Measurements from ENCODE around the gene GPBAR1. TPM values are rescaled to one million over a fixed set of nuclear protein-coding genes. Genes with fewer than 3 reads are reported as not detected.

Gene GPBAR1, protein sequence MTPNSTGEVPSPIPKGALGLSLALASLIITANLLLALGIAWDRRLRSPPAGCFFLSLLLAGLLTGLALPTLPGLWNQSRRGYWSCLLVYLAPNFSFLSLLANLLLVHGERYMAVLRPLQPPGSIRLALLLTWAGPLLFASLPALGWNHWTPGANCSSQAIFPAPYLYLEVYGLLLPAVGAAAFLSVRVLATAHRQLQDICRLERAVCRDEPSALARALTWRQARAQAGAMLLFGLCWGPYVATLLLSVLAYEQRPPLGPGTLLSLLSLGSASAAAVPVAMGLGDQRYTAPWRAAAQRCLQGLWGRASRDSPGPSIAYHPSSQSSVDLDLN
- under 1 TPM; 0.97 TPM for total RNA-seq

DNA sequence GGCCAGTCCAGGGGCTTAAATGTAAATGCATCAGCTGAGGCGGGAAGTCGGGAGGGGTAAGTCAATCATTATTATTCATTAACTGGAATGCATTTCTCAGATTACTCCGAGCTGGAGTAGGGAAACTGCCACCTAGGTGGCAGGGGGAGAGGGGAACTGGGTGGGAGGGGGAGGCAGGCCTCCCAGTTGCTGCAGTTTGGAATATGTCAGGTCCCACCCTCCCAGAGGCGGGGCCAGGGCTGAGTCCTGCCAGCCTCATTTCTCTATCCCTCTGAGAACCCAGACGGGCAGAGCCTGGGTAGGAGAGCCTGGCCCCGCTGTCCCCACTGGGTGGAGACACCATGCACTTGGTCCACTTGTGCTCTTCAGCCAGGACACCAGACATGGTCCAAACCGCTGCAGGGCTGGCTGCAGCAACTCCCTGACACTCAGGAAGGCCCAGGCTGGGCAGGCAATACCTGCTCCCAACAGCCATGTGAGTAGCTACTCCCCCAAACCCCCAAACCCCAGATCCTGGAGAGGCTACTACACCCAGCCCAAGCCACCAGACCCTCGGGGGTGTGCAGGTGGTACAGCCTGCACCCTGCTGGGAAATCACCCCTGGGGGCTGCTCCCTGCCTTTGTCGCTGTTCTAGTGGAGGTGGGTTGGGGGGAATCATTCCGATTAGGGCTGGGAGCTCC lies at the start of gene GPBAR1:
Gene GPBAR1 (plus strand): TSS at position 274 of the 681 bp plus-strand sequence. CDS start 1,710 bp downstream, outside the sequence.
- H3K27ac Mint-ChIP-seq, result peak within 1 kb of the TSS; percentile 63
- ChIA-PET CTCF (interaction anchor here (1.7 kb wide), 1 partner anchor 9 kb away, joined by 5 read pairs; the partner anchor contains the start of genes AAMP and PNKD), POLR2A (interaction anchor here (0.7 kb wide), 1 partner anchor 40 kb away, joined by 4 read pairs; no protein-coding TSS in a partner anchor)
- DNase-seq (no peak), ATAC-seq (no peak)
- H3K36me3 Mint-ChIP-seq (ENCODE audit: low read depth), result peaks cover 23% of the 10 kb centered on the region
- H3K4me1 Mint-ChIP-seq (ENCODE audit: low read depth), result peaks cover 32% of the 10 kb centered on the region
- no peak within 1 kb of the TSS for H3K4me3 Mint-ChIP-seq
- no peaks in the 10 kb centered on the region for H3K9me3 Mint-ChIP-seq (ENCODE audit: insufficient read depth)
- H3K27me3 Mint-ChIP-seq (ENCODE audit: low read depth), result no peaks in the 10 kb centered on the region

DNA sequence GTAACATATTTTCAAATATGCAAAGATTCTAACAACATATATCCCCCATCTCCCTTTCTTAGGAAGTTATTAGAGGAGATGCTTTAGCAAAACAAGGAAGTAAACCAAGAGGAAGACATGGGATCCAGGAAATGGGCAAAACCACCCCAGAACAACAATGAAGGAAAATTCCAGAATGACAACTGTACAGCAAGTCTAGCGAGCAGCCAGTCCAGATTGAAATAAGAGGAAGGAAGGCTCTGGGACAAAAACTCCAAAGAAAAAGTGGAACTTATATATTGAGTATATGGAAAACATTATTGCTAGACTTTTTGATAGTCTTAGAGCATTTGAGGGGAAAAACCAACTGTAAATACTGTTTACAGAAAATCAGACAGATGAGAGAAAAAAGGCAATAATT lies 46.7 kb upstream of the GPBAR1 start:
- Mint-ChIP-seq H3K4me3 (no peak overlapping the region), H3K27ac (no peak overlapping the region), H3K27me3 (ENCODE audit: low read depth) (peaks cover 9% of the 10 kb centered on the region), H3K4me1 (ENCODE audit: low read depth) (peaks cover 13% of the 10 kb centered on the region), H3K9me3 (ENCODE audit: insufficient read depth) (peaks cover 6% of the 10 kb centered on the region), H3K36me3 (ENCODE audit: low read depth) (peaks cover 23% of the 10 kb centered on the region)
- POLR2A ChIA-PET, result no interaction called here
- no peak for DNase-seq
- CTCF ChIA-PET, result interaction anchor here (9.0 kb wide), 1 partner anchor 16 kb away, joined by 97 read pairs; no protein-coding TSS in a partner anchor
- no peak for ATAC-seq

- Mint-ChIP-seq H3K27me3 (ENCODE audit: low read depth) (no peaks in the 10 kb centered on the region), H3K27ac (peak overlapping the region; percentile 93), H3K4me3 (peak overlapping the region; percentile 94), H3K4me1 (ENCODE audit: low read depth) (peaks cover 31% of the 10 kb centered on the region), H3K9me3 (ENCODE audit: insufficient read depth) (no peaks in the 10 kb centered on the region), H3K36me3 (ENCODE audit: low read depth) (peaks cover 43% of the 10 kb centered on the region)
- POLR2A ChIA-PET, result interaction anchor here (0.6 to 2.8 kb wide), 7 partner anchors 8 to 54 kb away, joined by 3 to 37 read pairs (median 4); partner anchors contain the start of genes AAMP and PNKD
- no peak for ATAC-seq
- no peak for DNase-seq
- CTCF ChIA-PET, result interaction anchor here (1.8 to 9.0 kb wide), 3 partner anchors 14 to 49 kb away, joined by 8 to 97 read pairs (median 12); partner anchors contain the start of gene CXCR1
Observed at GRCh38 chr2:218216336-218216673, 44.5 kb upstream of the GPBAR1 start.

GRCh38 chr2:218216674-218217359 lies 44.0 kb upstream of the GPBAR1 start, which contains the start of gene ARPC2:
ARPC2 (plus strand) TSS chr2:218217189; CDS start chr2:218217471, 282 bp downstream.
- CTCF ChIA-PET, result interaction anchor here (1.8 to 9.0 kb wide), 3 partner anchors 14 to 49 kb away, joined by 8 to 97 read pairs (median 12); partner anchors contain the start of gene CXCR1
- no peaks in the 10 kb centered on the region for H3K9me3 Mint-ChIP-seq (ENCODE audit: insufficient read depth)
- peaks cover 36% of the 10 kb centered on the region for H3K4me1 Mint-ChIP-seq (ENCODE audit: low read depth)
- ATAC-seq, result peak; percentile 72
- peak within 1 kb of the TSS; percentile 94 for H3K4me3 Mint-ChIP-seq
- H3K36me3 Mint-ChIP-seq (ENCODE audit: low read depth), result peaks cover 48% of the 10 kb centered on the region
- H3K27me3 Mint-ChIP-seq (ENCODE audit: low read depth), result no peaks in the 10 kb centered on the region
- H3K27ac Mint-ChIP-seq, result peak within 1 kb of the TSS; percentile 93
- peak; percentile 97 for DNase-seq
- POLR2A ChIA-PET, result interaction anchor here (0.6 to 2.8 kb wide), 8 partner anchors 8 to 54 kb away, joined by 3 to 37 read pairs (median 4); partner anchors contain the start of genes AAMP and PNKD

DNA sequence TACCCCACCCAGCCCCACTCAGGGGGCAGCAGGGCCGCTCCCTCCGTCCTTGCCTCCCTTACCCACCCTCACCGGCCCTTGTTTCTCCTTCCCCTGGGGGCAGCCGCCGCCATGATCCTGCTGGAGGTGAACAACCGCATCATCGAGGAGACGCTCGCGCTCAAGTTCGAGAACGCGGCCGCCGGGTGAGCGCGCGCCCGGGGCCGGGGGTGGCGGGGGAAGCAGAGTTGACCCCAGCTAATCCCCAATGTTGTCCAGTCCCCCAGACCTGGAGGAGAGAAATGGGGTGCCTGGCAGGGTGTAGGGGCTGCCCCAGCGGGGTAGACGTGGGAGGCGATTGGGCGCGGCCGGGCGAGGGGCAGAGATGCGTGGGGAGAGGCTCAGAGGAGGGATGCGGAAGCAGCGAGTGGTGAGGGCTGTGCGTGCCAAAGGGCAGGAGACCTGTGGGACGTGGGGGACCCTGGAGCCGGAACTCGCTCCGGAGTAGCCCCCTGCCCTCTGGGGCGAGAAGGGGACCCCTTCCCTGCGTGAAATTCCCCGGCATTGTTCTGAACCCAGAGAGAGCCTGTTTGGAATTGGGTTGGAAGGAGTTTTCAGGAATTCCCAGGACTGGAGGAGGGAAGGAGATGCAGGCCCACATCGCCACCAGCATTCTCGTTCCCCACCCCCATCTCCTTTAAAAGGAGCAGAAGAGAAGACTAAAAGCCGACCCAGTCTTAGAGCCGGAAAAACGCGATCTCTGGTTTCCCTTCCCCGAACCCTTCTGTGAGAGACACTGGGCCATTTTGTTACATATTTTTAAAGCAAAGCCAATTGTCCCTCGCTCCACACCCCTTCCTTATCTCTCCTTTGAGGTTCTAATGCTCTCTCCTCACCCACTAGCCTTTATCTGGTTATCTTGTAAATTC lies 43.2 kb upstream of the GPBAR1 start:
- no peaks in the 10 kb centered on the region for H3K27me3 Mint-ChIP-seq (ENCODE audit: low read depth)
- ATAC-seq, result peak; percentile 71
- peaks cover 44% of the 10 kb centered on the region for H3K4me1 Mint-ChIP-seq (ENCODE audit: low read depth)
- peaks cover 55% of the 10 kb centered on the region for H3K36me3 Mint-ChIP-seq (ENCODE audit: low read depth)
- H3K27ac Mint-ChIP-seq, result peak overlapping the region; percentile 93
- ChIA-PET CTCF (interaction anchor here (1.0 to 9.0 kb wide), 3 partner anchors 13 to 53 kb away, joined by 3 to 97 read pairs (median 4); partner anchors contain the start of genes AAMP and PNKD), POLR2A (interaction anchor here (1.0 to 2.8 kb wide), 6 partner anchors 9 to 53 kb away, joined by 3 to 37 read pairs (median 4); partner anchors contain the start of genes AAMP and PNKD)
- DNase-seq, result peak; percentile 81
- no peaks in the 10 kb centered on the region for H3K9me3 Mint-ChIP-seq (ENCODE audit: insufficient read depth)
- peak overlapping the region; percentile 94 for H3K4me3 Mint-ChIP-seq

DNA sequence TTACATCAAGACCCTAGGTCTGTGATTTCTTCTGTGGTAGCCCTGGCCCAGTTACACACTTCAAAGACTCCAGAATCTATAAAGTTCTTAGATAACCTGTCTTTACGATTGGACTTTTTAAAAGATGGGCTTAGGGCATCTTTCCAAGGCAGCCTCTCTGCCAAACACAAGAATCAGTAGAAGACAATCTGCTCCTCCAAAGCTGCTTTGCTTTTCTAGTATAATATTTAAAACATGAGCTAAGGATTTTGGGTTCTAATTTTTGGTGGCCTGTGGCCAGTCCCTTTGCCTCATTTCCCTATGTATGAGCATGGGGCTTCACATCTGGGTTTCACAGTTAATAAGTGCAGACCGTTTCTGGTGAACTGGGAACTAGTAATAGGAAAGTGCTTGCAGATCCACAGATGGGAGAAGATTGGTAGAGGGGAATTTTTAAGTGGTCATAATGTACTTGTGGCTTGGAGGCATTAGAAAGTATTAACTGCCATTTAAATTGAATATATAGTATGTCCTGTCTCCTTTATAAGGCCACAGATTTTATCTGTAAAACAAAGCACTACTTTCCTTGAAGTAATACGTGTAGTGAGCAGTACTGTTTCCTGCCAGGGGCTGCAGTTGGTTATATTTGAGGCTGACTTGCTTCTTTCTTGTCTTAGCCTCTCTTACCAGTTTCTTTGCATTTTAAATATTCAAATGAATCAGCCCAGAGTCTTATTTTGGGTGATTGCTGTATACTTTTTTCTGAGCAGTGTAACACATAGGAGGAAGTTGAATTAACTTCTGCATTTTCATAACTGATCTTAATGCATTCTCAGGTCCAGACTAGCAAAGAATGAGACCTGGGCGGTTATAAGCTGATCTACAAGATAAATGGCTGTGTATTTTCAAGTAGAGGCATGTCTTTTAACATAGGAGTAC lies 42.3 kb upstream of the GPBAR1 start:
- Mint-ChIP-seq H3K36me3 (ENCODE audit: low read depth) (peaks cover 64% of the 10 kb centered on the region), H3K27me3 (ENCODE audit: low read depth) (no peaks in the 10 kb centered on the region), H3K9me3 (ENCODE audit: insufficient read depth) (no peaks in the 10 kb centered on the region), H3K27ac (peak overlapping the region; percentile 93), H3K4me3 (peak overlapping the region; percentile 94), H3K4me1 (ENCODE audit: low read depth) (peaks cover 53% of the 10 kb centered on the region)
- ATAC-seq (peak; percentile 24), DNase-seq (peak; percentile 63)
- POLR2A ChIA-PET, result interaction anchor here (0.6 to 4.3 kb wide), 5 partner anchors 8 to 1726 kb away, joined by 3 to 59 read pairs (median 3); partner anchors contain the start of genes AAMP and PNKD
- CTCF ChIA-PET, result interaction anchor here (1.0 to 9.0 kb wide), 5 partner anchors 9 to 52 kb away, joined by 3 to 97 read pairs (median 4); partner anchors contain the start of genes AAMP and PNKD

DNA sequence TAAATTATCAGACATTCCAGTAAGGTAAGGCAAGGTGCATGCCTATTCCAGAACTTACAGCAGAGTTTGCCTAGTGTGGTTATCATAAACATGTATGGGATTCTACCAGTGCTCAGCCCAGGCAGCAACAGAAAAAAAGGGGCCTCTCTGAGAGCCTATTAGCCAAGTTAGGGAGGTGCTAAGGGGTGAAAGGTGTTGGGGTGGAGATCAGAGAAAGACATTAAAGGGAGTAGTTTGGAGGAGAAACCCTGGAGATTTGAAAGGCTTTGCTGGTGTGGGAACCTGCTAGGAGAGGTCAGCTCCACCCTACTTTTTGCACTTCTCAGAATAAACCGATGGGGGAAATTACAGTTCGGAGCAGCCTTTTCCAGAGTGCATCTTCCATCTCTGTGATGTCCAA lies 40.9 kb upstream of the GPBAR1 start:
- Mint-ChIP-seq H3K4me1 (ENCODE audit: low read depth) (peaks cover 65% of the 10 kb centered on the region), H3K4me3 (peak overlapping the region; percentile 94), H3K36me3 (ENCODE audit: low read depth) (peaks cover 78% of the 10 kb centered on the region), H3K27ac (peak overlapping the region; percentile 93), H3K9me3 (ENCODE audit: insufficient read depth) (no peaks in the 10 kb centered on the region), H3K27me3 (ENCODE audit: low read depth) (no peaks in the 10 kb centered on the region)
- DNase-seq (no peak), ATAC-seq (no peak)
- ChIA-PET POLR2A (interaction anchor here (0.6 to 4.3 kb wide), 4 partner anchors 10 to 32 kb away, joined by 3 to 59 read pairs (median 6); no protein-coding TSS in a partner anchor), CTCF (interaction anchor here (0.6 to 9.0 kb wide), 7 partner anchors 8 to 52 kb away, joined by 3 to 97 read pairs (median 6); partner anchors contain the start of genes AAMP and PNKD)

DNA sequence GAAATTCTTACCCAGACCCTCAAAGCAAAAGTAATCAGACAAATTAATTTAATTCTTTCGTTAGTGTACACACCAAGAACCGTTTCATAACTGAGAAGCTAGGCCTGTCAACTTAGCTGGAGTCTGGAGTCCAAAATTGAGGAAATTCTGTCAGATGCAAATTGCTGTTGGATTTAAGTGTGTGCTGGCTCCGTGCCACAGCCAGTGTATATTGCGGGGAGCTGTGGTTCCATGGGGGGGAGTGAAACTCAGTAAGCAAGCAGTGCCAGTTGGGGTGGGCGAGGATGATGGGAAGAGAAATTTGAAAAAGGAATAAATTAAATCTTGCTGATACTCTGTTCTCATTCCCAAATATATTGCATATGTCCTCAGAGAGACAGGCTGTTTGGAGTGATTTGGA lies 39.8 kb upstream of the GPBAR1 start:
- Mint-ChIP-seq H3K9me3 (ENCODE audit: insufficient read depth) (no peaks in the 10 kb centered on the region), H3K36me3 (ENCODE audit: low read depth) (peaks cover 89% of the 10 kb centered on the region), H3K4me1 (ENCODE audit: low read depth) (peaks cover 73% of the 10 kb centered on the region), H3K27ac (peak overlapping the region; percentile 93), H3K4me3 (peak overlapping the region; percentile 94), H3K27me3 (ENCODE audit: low read depth) (no peaks in the 10 kb centered on the region)
- DNase-seq, result peak; percentile 21
- ChIA-PET POLR2A (interaction anchor here (0.9 to 4.3 kb wide), 3 partner anchors 9 to 40 kb away, joined by 4 to 59 read pairs (median 8); partner anchors contain the start of gene GPBAR1), CTCF (interaction anchor here (1.9 to 9.0 kb wide), 4 partner anchors 9 to 49 kb away, joined by 5 to 97 read pairs (median 12); partner anchors contain the start of genes AAMP and PNKD)
- no peak for ATAC-seq

DNA sequence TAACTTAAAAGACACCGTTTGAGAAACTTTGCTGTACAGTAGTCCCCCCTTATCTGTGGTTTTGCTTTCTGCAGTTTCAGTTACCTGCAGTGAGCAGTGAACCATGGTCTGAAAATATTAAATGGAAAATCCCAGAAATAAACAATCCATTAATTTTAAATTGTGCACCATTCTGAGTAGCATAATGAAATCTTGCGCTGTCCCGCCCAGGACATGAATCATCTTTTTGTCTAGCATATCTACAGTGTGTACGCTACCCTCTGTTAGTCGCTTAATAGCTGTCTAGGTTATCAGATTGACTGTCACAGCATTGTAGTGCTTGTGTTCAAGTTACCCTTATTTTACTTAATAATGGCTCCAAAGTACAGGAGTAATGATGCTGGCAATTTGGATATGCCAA lies 37.8 kb upstream of the GPBAR1 start:
- POLR2A ChIA-PET, result no interaction called here
- no peaks in the 10 kb centered on the region for H3K9me3 Mint-ChIP-seq (ENCODE audit: insufficient read depth)
- CTCF ChIA-PET, result interaction anchor here (2.1 to 9.0 kb wide), 2 partner anchors 7 to 36 kb away, joined by 5 to 97 read pairs; no protein-coding TSS in a partner anchor
- DNase-seq, result peak; percentile 21
- peak overlapping the region; percentile 62 for H3K4me3 Mint-ChIP-seq
- H3K27ac Mint-ChIP-seq, result peak overlapping the region; percentile 79
- H3K27me3 Mint-ChIP-seq (ENCODE audit: low read depth), result no peaks in the 10 kb centered on the region
- peak; percentile 35 for ATAC-seq
- H3K4me1 Mint-ChIP-seq (ENCODE audit: low read depth), result peaks cover 84% of the 10 kb centered on the region
- peaks cover 99% of the 10 kb centered on the region for H3K36me3 Mint-ChIP-seq (ENCODE audit: low read depth)
